Spleen (tissue), 11 donors: Measurements from ENCODE around the gene PLAC8. TPM values are rescaled to one million over a fixed set of nuclear protein-coding genes. Genes with fewer than 3 reads are reported as not detected.
A peak's percentile ranks its signal among the peaks of the same experiment; 100 is the strongest.
"Not testable (repeated sequence)": the region's sequence is repeated elsewhere in the genome, so short reads cannot be mapped to it uniquely, and the experiment has no call there.

Experiments used
- DNase-seq: peaks from one replicate; pipeline ENCODE4 v3.0.0-alpha.2; 2020
- H3K27ac ChIP-seq, 8 donors: fragments of 200-600 bp; sonication (generic) in 7 of 8; 1 replicate in 4 of 8; 2 replicates in 4 of 8; pipeline versions ENCODE4 v1.5.0 to v1.8.0; 2016 to 2021; ENCODE audit warnings: inconsistent platforms in 4 of 8, mild to moderate bottlenecking in 4 of 8, moderate library complexity in 1 of 8
- H3K27me3 ChIP-seq, 7 donors: fragments of 200-600 bp; sonication (generic) in 6 of 7; replicated peaks in 1 of 7; 1 replicate in 4 of 7; 2 replicates in 3 of 7; pipeline versions ENCODE4 v1.5.0 to v1.8.0; 2016 to 2021; ENCODE audit warnings: inconsistent platforms in 3 of 7, mild to moderate bottlenecking in 1 of 7
- H3K36me3 ChIP-seq, 6 donors: fragments of 200-600 bp; sonication (generic) in 5 of 6; 1 replicate in 4 of 6; 2 replicates in 2 of 6; pipeline versions ENCODE4 v1.5.0 to v1.8.0; 2016 to 2021; ENCODE audit warnings: inconsistent platforms in 2 of 6
- H3K4me1 ChIP-seq, 6 donors: fragments of 200-600 bp; sonication (generic) in 5 of 6; 1 replicate in 3 of 6; 2 replicates in 3 of 6; pipeline versions ENCODE4 v1.5.0 to v1.8.0; 2016 to 2021; ENCODE audit warnings: inconsistent platforms in 3 of 6
- H3K4me3 ChIP-seq, 8 donors: fragments of 200-600 bp; sonication (generic) in 7 of 8; 1 replicate in 4 of 8; 2 replicates in 4 of 8; pipeline versions ENCODE4 v1.5.0 to v1.8.0; 2016 to 2021; ENCODE audit warnings: inconsistent platforms in 4 of 8, mild to moderate bottlenecking in 4 of 8, moderate library complexity in 2 of 8
- H3K9me3 ChIP-seq, 8 donors: fragments of 200-600 bp; sonication (generic) in 7 of 8; 1 replicate in 4 of 8; 2 replicates in 4 of 8; pipeline versions ENCODE4 v1.5.0 to v1.8.0; 2016 to 2021; ENCODE audit warnings: inconsistent platforms in 4 of 8
- CTCF ChIP-seq, 11 experiments: fragments of 200-600 bp in 7 of 11; fragments of 450-650 bp in 4 of 11; sonication (generic) in 4 of 11; IDR thresholded peaks in 8 of 11; conservative IDR thresholded peaks in 3 of 11; 1 replicate in 7 of 11; 2 replicates in 4 of 11; pipeline versions ENCODE4 v1.4.0 to v1.8.0; 2016 to 2021; ENCODE audit warnings: antibody characterized with exemption in 11 of 11, inconsistent platforms in 4 of 11, mild to moderate bottlenecking in 1 of 11
- POLR2A ChIP-seq, 3 donors: fragments of 450-650 bp; IDR thresholded peaks; one replicate each; pipeline ENCODE4 v1.5.1; 2017; ENCODE audit warnings: antibody characterized with exemption in 3 of 3, mild to moderate bottlenecking in 1 of 3
- POLR2AphosphoS5 ChIP-seq, 3 donors: sonication (generic); formaldehyde crosslinking; IDR thresholded peaks; one replicate each; pipeline ENCODE4 v1.5.1; 2017; ENCODE audit warnings: antibody characterized with exemption in 3 of 3
- WGBS, 5 donors: extraction: QIAGEN DNeasy Blood & Tissue Kit in 3 of 5; methylation state at CpG; one replicate each; pipeline versions ENCODE4 v1.1.5 to v1.1.7; 2013 to 2018; 5-methylcytosine and 5-hydroxymethylcytosine counted together
- intact Hi-C: fragments of 100-400 bp; cut with DNase I; formaldehyde crosslinking; loops from one replicate; pipeline ENCODE4 v1.15.0; 2023; ENCODE audit warnings: low total_unique reads
- polyA plus RNA-seq, 3 donors: library from polyadenylated mRNA; stranded (reverse); fragments of 200-250 nt; gene quantifications; one replicate each; pipeline ENCODE4 v1.2.1, GENCODE V29; 2013
- total RNA-seq, 7 donors: library from RNA; depleted of rRNA in 3 of 7; stranded (reverse); fragments of >200 nt in 3 of 7; fragmentation: NEBNext Ultra II Directional in 4 of 7; extraction: Animal tissue kit (Norgen Biotek cat#: 25700) in 4 of 7; gene quantifications; one replicate each; pipeline versions ENCODE4 v1.1.0 to v1.2.1, GENCODE V29; 2016 to 2021
- donor health status: healthy with polysubstance abuse.
- donor health status: DM: no; HTN: no; CAD: no; lungs with moderate emphysema.
- donor health status: DM: no; HTN: no; CAD: no.
- donor health status: Bipolar disorder and iron deficiency.
- donor health status: healthy.
- donor health status: DM: no; HTN: no; CAD: no.
- donor health status: DM: yes; HTN: yes; CAD: no.

The PLAC8 gene
- total and polyA plus RNA-seq, 10 donors: 156 to 341 (median 236) TPM

GRCh38 chr4:83084956-83085355, 29.6 kb downstream of the PLAC8 start:
- H3K4me3 ChIP-seq, intact Hi-C loops, DNase-seq, H3K27me3 ChIP-seq, H3K9me3 ChIP-seq: not testable (repeated sequence)
- 72 to 90% (median 81%) methylated on average over 12 of the region's 12 CpGs for WGBS, 5 donors
- peaks cover 0 to 61% (median 16%) of the 10 kb centered on the region in 6 donors for H3K36me3 ChIP-seq
- peak in 2 of 3 donors; percentile 23 to 54 for TF ChIP-seq POLR2AphosphoS5 (IDR thresholded peaks at IDR 0.05)
- H3K27ac ChIP-seq: peak overlapping the region in 4 of 8 donors; percentile 8 to 86 (median 32)
- H3K4me1 ChIP-seq: peaks cover 9 to 48% (median 27%) of the 10 kb centered on the region in 6 donors

GRCh38 chr4:83083925-83084475, 30.5 kb downstream of the PLAC8 start:
- Histone ChIP-seq H3K4me1 (peaks cover 9 to 41% (median 27%) of the 10 kb centered on the region in 6 donors), H3K27me3 (no peaks in the 10 kb centered on the region), H3K36me3 (peaks cover 0 to 51% (median 8%) of the 10 kb centered on the region in 6 donors), H3K27ac (peak overlapping the region; percentile 44 to 86 (median 70)), H3K9me3 (peaks cover 0 to 9% (median 0%) of the 10 kb centered on the region in 8 donors), H3K4me3 (peak overlapping the region in 1 of 8 donors; percentile 11)
- peak; percentile 87 for DNase-seq
- 31 to 47% (median 35%) methylated on average over 9 to 11 of the region's 11 CpGs for WGBS, 5 donors
- intact Hi-C loops: no loop called here
- TF ChIP-seq POLR2A (IDR thresholded peaks at IDR 0.05): no peak
- TF ChIP-seq POLR2AphosphoS5 (IDR thresholded peaks at IDR 0.05): peak; percentile 61 to 89 (median 62)
- TF ChIP-seq CTCF (IDR thresholded peaks at IDR 0.05 in 8 of 11, conservative IDR thresholded peaks at IDR 0.05 in 3 of 11): peak in 9 of 11 experiments; percentile 9 to 50 (median 36)

GRCh38 chr4:83082777-83083176, 31.8 kb downstream of the PLAC8 start:
- TF ChIP-seq POLR2AphosphoS5 (IDR thresholded peaks at IDR 0.05): peak in 1 of 3 donors; percentile 47
- no peak for TF ChIP-seq CTCF (IDR thresholded peaks at IDR 0.05 in 8 of 11, conservative IDR thresholded peaks at IDR 0.05 in 3 of 11)
- H3K4me3 ChIP-seq: no peak overlapping the region
- 47 to 79% (median 60%) methylated on average over 4 of the region's 4 CpGs for WGBS, 5 donors
- H3K27ac ChIP-seq: peak overlapping the region in 6 of 8 donors; percentile 60 to 86 (median 66)
- intact Hi-C loops: no loop called here
- H3K9me3 ChIP-seq: peaks cover 0 to 9% (median 0%) of the 10 kb centered on the region in 8 donors
- no peaks in the 10 kb centered on the region for H3K27me3 ChIP-seq
- H3K4me1 ChIP-seq: peaks cover 9 to 39% (median 27%) of the 10 kb centered on the region in 6 donors
- peak; percentile 79 for DNase-seq
- peaks cover 0 to 39% (median 4%) of the 10 kb centered on the region in 6 donors for H3K36me3 ChIP-seq

GRCh38 chr4:83080561-83080960, 34.0 kb downstream of the PLAC8 start:
- H3K27ac ChIP-seq: no peak overlapping the region
- no peaks in the 10 kb centered on the region for H3K27me3 ChIP-seq
- 78 to 94% (median 82%) methylated on average over 6 of the region's 6 CpGs for WGBS, 5 donors
- intact Hi-C loops: no loop called here
- peaks cover 9 to 41% (median 31%) of the 10 kb centered on the region in 6 donors for H3K4me1 ChIP-seq
- TF ChIP-seq POLR2AphosphoS5 (IDR thresholded peaks at IDR 0.05) (no peak), POLR2A (IDR thresholded peaks at IDR 0.05) (no peak)
- peaks cover 0 to 37% (median 7%) of the 10 kb centered on the region in 6 donors for H3K36me3 ChIP-seq
- no peak overlapping the region for H3K4me3 ChIP-seq
- peaks cover 0 to 9% (median 0%) of the 10 kb centered on the region in 8 donors for H3K9me3 ChIP-seq
- DNase-seq: no peak

GRCh38 chr4:83075311-83076095, 39.0 kb downstream of the PLAC8 start:
- WGBS, 5 donors: 50 to 59% (median 52%) methylated on average over 4 of the region's 4 CpGs
- Histone ChIP-seq H3K27me3 (no peaks in the 10 kb centered on the region), H3K4me3 (no peak overlapping the region), H3K36me3 (peaks cover 0 to 59% (median 15%) of the 10 kb centered on the region in 6 donors), H3K27ac (peak overlapping the region in 3 of 8 donors; percentile 10 to 30 (median 22)), H3K4me1 (peaks cover 0 to 28% (median 21%) of the 10 kb centered on the region in 6 donors), H3K9me3 (no peaks in the 10 kb centered on the region)
- intact Hi-C loops: no loop called here
- no peak for TF ChIP-seq POLR2A (IDR thresholded peaks at IDR 0.05)
- TF ChIP-seq POLR2AphosphoS5 (IDR thresholded peaks at IDR 0.05): no peak
- no peak for TF ChIP-seq CTCF (IDR thresholded peaks at IDR 0.05 in 8 of 11, conservative IDR thresholded peaks at IDR 0.05 in 3 of 11)
- no peak for DNase-seq

- H3K27ac ChIP-seq: peak overlapping the region in 2 of 8 donors; percentile 30 to 34
- H3K36me3 ChIP-seq: peaks cover 0 to 67% (median 17%) of the 10 kb centered on the region in 6 donors
- H3K9me3 ChIP-seq, H3K27me3 ChIP-seq, DNase-seq, H3K4me3 ChIP-seq: not testable (repeated sequence)
- 82 to 89% (median 84%) methylated on average over 7 of the region's 7 CpGs for WGBS, 5 donors
- intact Hi-C loops: loop anchor here (5.0 kb wide), 1 partner anchor 183 kb away; no protein-coding TSS in a partner anchor
- peaks cover 0 to 28% (median 21%) of the 10 kb centered on the region in 6 donors for H3K4me1 ChIP-seq
Observed at GRCh38 chr4:83074783-83075182, 39.7 kb downstream of the PLAC8 start.
